H1 (cell line): ENCODE results near the gene COL1A1. TPM values are rescaled to one million over a fixed set of nuclear protein-coding genes. Genes with fewer than 3 reads are reported as not detected.

ENCODE experiments used
- CTCF ChIA-PET: fragments of 300-600 bp; sonication (Branson Sonifier 250); formaldehyde crosslinking; loops from one replicate; lab custom pipeline; 2021; ENCODE audit not compliant: partially characterized antibody; lab: Charles Lee
- POLR2A ChIA-PET: fragments of 300-600 bp; sonication (Branson Sonifier 250); formaldehyde crosslinking; loops from one replicate; lab custom pipeline; 2021; ENCODE audit warnings: inconsistent platforms; ENCODE audit not compliant: partially characterized antibody; lab: Charles Lee
- DNase-seq, 2 experiments: peaks; one replicate each; pipeline versions ENCODE4 v3.0.0 to v3.0.0-alpha.2; 2010 to 2022; ENCODE audit warnings: low spot score in 2 of 2, low read depth in 1 of 2, mixed read lengths in 1 of 2
- FAIRE-seq: peaks from 2 replicates; lab custom pipeline; 2011; peaks lifted over from hg19 to GRCh38; lab: Jason Lieb, UNC
- H2AFZ ChIP-seq: 2 replicates; pipeline ENCODE4 v1.8.1; 2012; ENCODE audit warnings: low read length, inconsistent platforms
- H2AK5ac ChIP-seq: 2 replicates; pipeline ENCODE4 v1.6.1; 2013; ENCODE audit warnings: low read depth, low read length
- H2BK120ac ChIP-seq: replicated peaks from 2 replicates; pipeline ENCODE3; 2013; ENCODE audit warnings: low read depth, low read length, inconsistent platforms
- H2BK12ac ChIP-seq: 2 replicates; pipeline ENCODE4 v1.6.1; 2013; ENCODE audit warnings: low read depth, low read length
- H2BK15ac ChIP-seq: 2 replicates; pipeline ENCODE4 v1.6.1; 2013; ENCODE audit warnings: low read length
- H2BK20ac ChIP-seq: 2 replicates; pipeline ENCODE4 v1.6.1; 2013; ENCODE audit warnings: low read length
- H2BK5ac ChIP-seq: 2 replicates; pipeline ENCODE4 v1.6.1; 2013; ENCODE audit warnings: low read depth, low read length
- H3K14ac ChIP-seq: 2 replicates; pipeline ENCODE4 v1.6.1; 2013; ENCODE audit warnings: inconsistent platforms; ENCODE audit not compliant: insufficient read length
- H3K18ac ChIP-seq: 2 replicates; pipeline ENCODE4 v1.6.1; 2013; ENCODE audit warnings: low read length; ENCODE audit errors: extremely low read depth
- H3K23ac ChIP-seq: 2 replicates; pipeline ENCODE4 v1.6.1; 2013; ENCODE audit warnings: inconsistent platforms; ENCODE audit not compliant: insufficient read length
- H3K23me2 ChIP-seq: 2 replicates; pipeline ENCODE4 v1.6.1; 2013; ENCODE audit warnings: low read depth, low read length
- H3K27ac ChIP-seq: 2 replicates; pipeline ENCODE4 v1.6.1; 2011; ENCODE audit warnings: low read depth, low read length, inconsistent platforms
- H3K27me3 ChIP-seq, 4 experiments: replicated peaks in 1 of 4; 1 replicate in 1 of 4; 2 replicates in 3 of 4; pipeline versions ENCODE4 v1.6.1 to v1.8.1; 2011 to 2013; ENCODE audit warnings: low read length in 3 of 4, mild to moderate bottlenecking in 3 of 4, inconsistent platforms in 2 of 4, mixed read lengths in 2 of 4, moderate library complexity in 1 of 4; ENCODE audit not compliant: control insufficient read depth in 3 of 4, insufficient read depth in 3 of 4; ENCODE audit errors: extremely low read depth in 1 of 4
- H3K36me3 ChIP-seq, 4 experiments: 2 replicates each; pipeline versions ENCODE4 v1.6.1 to v1.8.1; 2011 to 2013; ENCODE audit warnings: mild to moderate bottlenecking in 4 of 4, low read length in 3 of 4, moderate library complexity in 2 of 4, control low read depth in 1 of 4, inconsistent platforms in 1 of 4; ENCODE audit not compliant: insufficient read depth in 4 of 4, control insufficient read depth in 2 of 4
- H3K4ac ChIP-seq: replicated peaks from 2 replicates; pipeline ENCODE3; 2013; ENCODE audit warnings: low read length, low read depth, mixed read lengths, inconsistent platforms; ENCODE audit not compliant: insufficient read length
- H3K4me1 ChIP-seq, 4 experiments: replicated peaks in 1 of 4; 1 replicate in 1 of 4; 2 replicates in 3 of 4; pipeline versions ENCODE4 v1.6.1 to v1.8.1; 2011 to 2013; ENCODE audit warnings: low read length in 3 of 4, inconsistent platforms in 2 of 4, mixed read lengths in 1 of 4; ENCODE audit not compliant: insufficient read depth in 4 of 4, control insufficient read depth in 3 of 4
- H3K4me2 ChIP-seq, 2 experiments: 2 replicates each; pipeline versions ENCODE4 v1.6.1 to v1.8.1; 2011 to 2013; ENCODE audit warnings: low read depth in 2 of 2, low read length in 2 of 2, control low read depth in 1 of 2, inconsistent platforms in 1 of 2, mild to moderate bottlenecking in 1 of 2; ENCODE audit not compliant: insufficient read depth in 1 of 2
- H3K4me3 ChIP-seq, 4 experiments: fragments of 200-600, 300-600 bp in 1 of 4; sonication (generic), shearing (Covaris generic), sonication (Bioruptor Twin) in 1 of 4; 2 replicates each; pipeline versions ENCODE4 v1.5.1 to v1.8.1; 2011 to 2016; ENCODE audit warnings: low read length in 4 of 4, low read depth in 3 of 4, control low read depth in 2 of 4, inconsistent platforms in 2 of 4, mild to moderate bottlenecking in 2 of 4, mixed read lengths in 1 of 4, moderate library complexity in 1 of 4; ENCODE audit not compliant: insufficient read depth in 2 of 4; ENCODE audit errors: extremely low read depth in 1 of 4
- H3K56ac ChIP-seq: replicated peaks from 2 replicates; pipeline ENCODE3; 2013; ENCODE audit warnings: low read depth, mild to moderate bottlenecking, mixed read lengths, low read length, inconsistent platforms; ENCODE audit not compliant: insufficient read length
- H3K79me1 ChIP-seq: 2 replicates; pipeline ENCODE4 v1.6.1; 2013; ENCODE audit warnings: low read depth, low read length, control low read depth
- H3K79me2 ChIP-seq, 2 experiments: 2 replicates each; pipeline versions ENCODE4 v1.6.1 to v1.8.1; 2012 to 2013; ENCODE audit warnings: low read length in 2 of 2, mild to moderate bottlenecking in 2 of 2, inconsistent platforms in 1 of 2; ENCODE audit not compliant: insufficient read depth in 2 of 2, control insufficient read depth in 1 of 2
- H3K9ac ChIP-seq, 4 experiments: replicated peaks in 1 of 4; 1 replicate in 1 of 4; 2 replicates in 3 of 4; pipeline versions ENCODE4 v1.6.1 to v1.8.1; 2011 to 2013; ENCODE audit warnings: low read depth in 3 of 4, low read length in 3 of 4, control low read depth in 2 of 4, mild to moderate bottlenecking in 2 of 4, moderate library complexity in 2 of 4, inconsistent platforms in 1 of 4; ENCODE audit errors: extremely low read depth in 1 of 4
- H3K9me3 ChIP-seq, 2 experiments: 2 replicates each; pipeline versions ENCODE4 v1.6.1 to v1.8.1; 2012 to 2013; ENCODE audit warnings: mild to moderate bottlenecking in 2 of 2, moderate library complexity in 2 of 2, control low read depth in 1 of 2, inconsistent platforms in 1 of 2, low read depth in 1 of 2, low read length in 1 of 2, mixed read lengths in 1 of 2; ENCODE audit not compliant: insufficient read depth in 2 of 2
- H4K20me1 ChIP-seq, 2 experiments: replicated peaks in 1 of 2; 2 replicates each; pipeline versions ENCODE3 to v1.8.1; 2011 to 2013; ENCODE audit warnings: inconsistent platforms in 2 of 2, low read length in 2 of 2, mild to moderate bottlenecking in 1 of 2; ENCODE audit not compliant: insufficient read depth in 2 of 2, control insufficient read depth in 1 of 2
- H4K5ac ChIP-seq: 2 replicates; pipeline ENCODE4 v1.6.1; 2013; ENCODE audit warnings: low read length, low read depth, mixed read lengths, inconsistent platforms; ENCODE audit not compliant: insufficient read length
- H4K8ac ChIP-seq: 2 replicates; pipeline ENCODE4 v1.8.0; 2013; ENCODE audit warnings: mild to moderate bottlenecking, moderate library complexity, low read length, inconsistent platforms; ENCODE audit not compliant: insufficient read depth; ENCODE audit errors: extremely low read depth
- H4K91ac ChIP-seq: replicated peaks from 2 replicates; pipeline ENCODE3; 2013; ENCODE audit warnings: low read length, mixed read lengths, inconsistent platforms; ENCODE audit not compliant: insufficient read length
- CBX5 ChIP-seq: fragments of 300-800, 300-1000 bp; sonication (generic); IDR thresholded peaks from 2 replicates; pipeline ENCODE4 v1.7.1; 2016; ENCODE audit warnings: antibody characterized with exemption, low read length, low read depth
- EZH2 ChIP-seq: fragments of 200-600 bp; sonication (generic); IDR thresholded peaks from 2 replicates; pipeline ENCODE4 v1.7.1; 2012; ENCODE audit warnings: low read depth, mild to moderate bottlenecking, moderate library complexity, low read length, inconsistent platforms; ENCODE audit not compliant: severe bottlenecking
- FOSL1 ChIP-seq: IDR thresholded peaks from 2 replicates; pipeline ENCODE4 v1.6.1; 2011; ENCODE audit warnings: mild to moderate bottlenecking, low read depth, low read length, moderate library complexity; ENCODE audit not compliant: insufficient read depth
- KDM1A ChIP-seq: fragments of 200-600, 300-600 bp; sonication (generic); IDR thresholded peaks from 2 replicates; pipeline ENCODE4 v1.7.1; 2016; ENCODE audit warnings: mild to moderate bottlenecking, low read length, borderline replicate concordance
- RAD21 ChIP-seq, 2 experiments: IDR thresholded peaks in 1 of 2; conservative IDR thresholded peaks in 1 of 2; 2 replicates each; pipeline ENCODE4 v1.6.1; 2011; ENCODE audit warnings: low read depth in 2 of 2, low read length in 2 of 2, improper control_type of control experiment in 1 of 2, inconsistent platforms in 1 of 2, mild to moderate bottlenecking in 1 of 2, moderate library complexity in 1 of 2
- RFX5 ChIP-seq: IDR thresholded peaks from 2 replicates; pipeline ENCODE4 v1.6.1; 2011; ENCODE audit warnings: low read depth, low read length, improper control_type of control experiment, borderline replicate concordance
- RNF2 ChIP-seq: fragments of 200-900, 300-1000 bp; sonication (generic); IDR thresholded peaks from 2 replicates; pipeline ENCODE4 v1.7.1; 2016; ENCODE audit warnings: borderline replicate concordance, low read depth, mild to moderate bottlenecking, antibody characterized with exemption, low read length; ENCODE audit not compliant: poor library complexity, severe bottlenecking; ENCODE audit errors: missing control alignments
- SRF ChIP-seq: IDR thresholded peaks from 2 replicates; pipeline ENCODE4 v1.6.1; 2011; ENCODE audit warnings: mild to moderate bottlenecking, low read depth, low read length, moderate library complexity
- WGBS, 2 experiments: shearing (Covaris generic) in 1 of 2; methylation state at CpG; one replicate each; pipeline versions ENCODE4 v1.1.6 to v1.1.7; 2013 to 2015; ENCODE audit warnings: low lambda C conversion rate in 2 of 2, mixed read lengths in 2 of 2, inconsistent platforms in 1 of 2, low coverage in 1 of 2, missing lambda C conversion rate in 1 of 2; ENCODE audit not compliant: insufficient replicate concordance in 2 of 2, insufficient coverage in 1 of 2, insufficient read length in 1 of 2; ENCODE audit errors: extremely low coverage in 1 of 2, missing lambda C conversion rate in 1 of 2; 5-methylcytosine and 5-hydroxymethylcytosine counted together
- polyA plus RNA-seq, 7 experiments: library from polyadenylated mRNA; depleted of rRNA in 3 of 7; stranded (reverse) in 5 of 7; unstranded in 2 of 7; fragments of >200 nt in 5 of 7; fragments of 200-250 nt in 2 of 7; gene quantifications; 1 replicate in 5 of 7; 2 replicates in 1 of 7; 4 replicates in 1 of 7; pipeline versions ENCODE4 v1.2.1 to v1.2.3, GENCODE V29; 2011 to 2013; ENCODE audit warnings: missing spikeins in 2 of 7, mixed read lengths in 2 of 7
- total RNA-seq: library from RNA; stranded (reverse); fragmentation: NEBNext Ultra II Directional; extraction: Animal tissue kit (Norgen Biotek cat#: 25700); gene quantifications from 2 replicates; pipeline ENCODE4 v1.2.1, GENCODE V29; 2021
- TF ChIP-seq, protein P1 (sequence below): IDR thresholded peaks from 2 replicates; pipeline ENCODE4 v1.6.1; 2012; ENCODE audit warnings: low read length, inconsistent platforms
- TF ChIP-seq, protein P2 (sequence below): IDR thresholded peaks from 2 replicates; pipeline ENCODE4 v1.6.1; 2011; ENCODE audit warnings: low read depth, mild to moderate bottlenecking, low read length; ENCODE audit not compliant: insufficient read depth

The COL1A1 gene
- total and polyA plus RNA-seq, 2 of the 8 experiments (the other 6 are each of a cell fraction or from before 2014, with no cell fraction given): 14.1 to 80.4 TPM

DNA sequence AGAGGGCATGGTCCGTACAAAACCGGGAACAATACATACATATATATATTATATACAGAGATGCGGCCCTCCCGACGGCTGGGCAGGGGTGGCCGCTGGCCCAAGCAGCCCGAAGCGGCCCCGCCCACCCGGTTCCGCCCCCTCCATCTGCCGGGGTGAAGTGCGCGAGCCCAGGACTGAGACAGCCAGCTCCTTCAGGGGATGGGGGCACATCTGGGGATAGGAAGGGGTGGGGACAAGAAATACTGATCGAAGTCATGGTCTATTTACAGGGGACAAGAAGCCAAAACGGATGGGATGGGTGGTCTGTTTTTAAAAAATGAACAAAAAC, 67.7 kb downstream of the COL1A1 start:
- DNase-seq: no peak
- TF ChIP-seq, protein P1, sequence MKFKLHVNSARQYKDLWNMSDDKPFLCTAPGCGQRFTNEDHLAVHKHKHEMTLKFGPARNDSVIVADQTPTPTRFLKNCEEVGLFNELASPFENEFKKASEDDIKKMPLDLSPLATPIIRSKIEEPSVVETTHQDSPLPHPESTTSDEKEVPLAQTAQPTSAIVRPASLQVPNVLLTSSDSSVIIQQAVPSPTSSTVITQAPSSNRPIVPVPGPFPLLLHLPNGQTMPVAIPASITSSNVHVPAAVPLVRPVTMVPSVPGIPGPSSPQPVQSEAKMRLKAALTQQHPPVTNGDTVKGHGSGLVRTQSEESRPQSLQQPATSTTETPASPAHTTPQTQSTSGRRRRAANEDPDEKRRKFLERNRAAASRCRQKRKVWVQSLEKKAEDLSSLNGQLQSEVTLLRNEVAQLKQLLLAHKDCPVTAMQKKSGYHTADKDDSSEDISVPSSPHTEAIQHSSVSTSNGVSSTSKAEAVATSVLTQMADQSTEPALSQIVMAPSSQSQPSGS: no peak
- TF ChIP-seq RAD21 (IDR thresholded peaks at IDR 0.05 in 1 of 2, conservative IDR thresholded peaks at IDR 0.05 in 1 of 2; ENCODE audit: low read depth in 2 of 2, low read length in 2 of 2) (no peak), RFX5 (no peak), CBX5 (no peak), EZH2 (no peak), KDM1A (no peak), SRF (no peak), RNF2 (no peak), FOSL1 (no peak)
- TF ChIP-seq, protein P2, sequence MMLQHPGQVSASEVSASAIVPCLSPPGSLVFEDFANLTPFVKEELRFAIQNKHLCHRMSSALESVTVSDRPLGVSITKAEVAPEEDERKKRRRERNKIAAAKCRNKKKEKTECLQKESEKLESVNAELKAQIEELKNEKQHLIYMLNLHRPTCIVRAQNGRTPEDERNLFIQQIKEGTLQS: no peak
- 27% methylated on average over 16 of the region's 16 CpGs; no CpG with 5 or more reads in 1 of the 2 experiments for WGBS, 2 experiments

More for the DNA sequence above, 67.7 kb downstream of the COL1A1 start:
- H2AFZ ChIP-seq: no peak overlapping the region
- no peaks in the 10 kb centered on the region for H3K79me2 ChIP-seq
- ChIA-PET CTCF (interaction anchor here (0.7 to 21.6 kb wide), 5 partner anchors 15 to 36 kb away, joined by 3 to 299 read pairs (median 5); partner anchors contain the start of gene PPP1R9B), POLR2A (interaction anchor here (1.3 to 2.9 kb wide), 2 partner anchors 10 to 14 kb away, joined by 9 to 10 read pairs; no protein-coding TSS in a partner anchor)
- H3K9me3 ChIP-seq: no peaks in the 10 kb centered on the region
- no peak overlapping the region for H3K27ac ChIP-seq
- H4K5ac ChIP-seq: no peak overlapping the region
- peaks cover 0 to 3% of the 10 kb centered on the region in 2 experiments for H4K20me1 ChIP-seq
- peak overlapping the region; percentile 20 to 47; a peak in 3 of 4 replicates for H3K4me2 ChIP-seq
- 0 out of 2 replicates have a peak overlapping the region, but pooled peaks have one; percentile 32 for H3K18ac ChIP-seq
- no peak overlapping the region for H2BK15ac ChIP-seq
- FAIRE-seq: no peak
- no peak overlapping the region for H4K8ac ChIP-seq
- peaks cover 14% of the 10 kb centered on the region; the same call in 1 of the 2 replicates for H3K23me2 ChIP-seq
- H3K79me1 ChIP-seq: no peaks in the 10 kb centered on the region
- no peak overlapping the region for H3K9ac ChIP-seq
- no peak overlapping the region for H3K14ac ChIP-seq
- H2AK5ac ChIP-seq: no peak overlapping the region
- no peak overlapping the region for H2BK12ac ChIP-seq
- H3K4me1 ChIP-seq: peaks cover 8 to 30% (median 22%) of the 10 kb centered on the region in 4 experiments
- H3K27me3 ChIP-seq: peaks cover 0 to 11% (median 2%) of the 10 kb centered on the region in 4 experiments; a peak in 4 of 7 replicates
- no peak overlapping the region for H3K23ac ChIP-seq
- H2BK5ac ChIP-seq: no peak overlapping the region
- H3K36me3 ChIP-seq: peaks cover 3 to 8% (median 6%) of the 10 kb centered on the region in 4 experiments; a peak in 4 of 8 replicates
- no peak overlapping the region for H4K91ac ChIP-seq
- H3K4ac ChIP-seq: no peak overlapping the region
- no peak overlapping the region for H2BK120ac ChIP-seq
- no peak overlapping the region for H3K4me3 ChIP-seq
- H2BK20ac ChIP-seq: no peak overlapping the region
- no peak overlapping the region for H3K56ac ChIP-seq
